Neural progenitor cell (in vitro differentiated cells): ENCODE results near the gene LTB4R.

Experiments
- EZH2 ChIP-seq: fragments of 200-600 bp; sonication (generic); IDR thresholded peaks from 2 replicates; pipeline ENCODE4 v1.6.1; 2017; ENCODE audit warnings: antibody characterized with exemption, mild to moderate bottlenecking, moderate library complexity
- EZH2phosphoT487 ChIP-seq: fragments of 200-600 bp; sonication (generic); IDR thresholded peaks from 2 replicates; pipeline ENCODE4 v1.6.1; 2017; ENCODE audit warnings: antibody characterized with exemption
- TF ChIP-seq, protein P1 (sequence below): fragments of 200-600 bp; sonication (generic); IDR thresholded peaks from 2 replicates; pipeline ENCODE4 v1.5.1; 2017; ENCODE audit warnings: antibody characterized with exemption, mild to moderate bottlenecking

DNA sequence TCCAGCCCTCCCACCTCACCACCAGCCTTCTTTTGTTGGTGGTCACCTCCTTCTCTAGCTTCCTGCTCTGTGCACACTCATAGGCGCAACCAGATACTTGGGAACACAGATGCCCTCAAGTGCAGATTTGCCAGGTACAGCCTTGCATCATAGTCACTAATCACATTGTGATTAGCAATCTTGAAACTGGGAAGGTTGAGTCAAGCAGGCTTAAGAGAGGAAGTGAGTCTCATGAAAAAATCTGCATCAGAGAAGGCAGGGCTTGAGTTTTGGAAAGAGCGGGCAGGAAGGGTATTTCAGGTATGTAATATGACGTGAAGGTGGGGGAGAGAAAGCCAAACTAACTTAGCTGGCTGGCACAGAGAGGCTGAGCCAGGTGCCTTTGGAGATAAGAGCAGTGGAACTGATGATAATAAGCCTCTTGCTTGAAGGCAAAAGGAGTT lies 37.2 kb upstream of the LTB4R start:
- TF ChIP-seq, protein P1, sequence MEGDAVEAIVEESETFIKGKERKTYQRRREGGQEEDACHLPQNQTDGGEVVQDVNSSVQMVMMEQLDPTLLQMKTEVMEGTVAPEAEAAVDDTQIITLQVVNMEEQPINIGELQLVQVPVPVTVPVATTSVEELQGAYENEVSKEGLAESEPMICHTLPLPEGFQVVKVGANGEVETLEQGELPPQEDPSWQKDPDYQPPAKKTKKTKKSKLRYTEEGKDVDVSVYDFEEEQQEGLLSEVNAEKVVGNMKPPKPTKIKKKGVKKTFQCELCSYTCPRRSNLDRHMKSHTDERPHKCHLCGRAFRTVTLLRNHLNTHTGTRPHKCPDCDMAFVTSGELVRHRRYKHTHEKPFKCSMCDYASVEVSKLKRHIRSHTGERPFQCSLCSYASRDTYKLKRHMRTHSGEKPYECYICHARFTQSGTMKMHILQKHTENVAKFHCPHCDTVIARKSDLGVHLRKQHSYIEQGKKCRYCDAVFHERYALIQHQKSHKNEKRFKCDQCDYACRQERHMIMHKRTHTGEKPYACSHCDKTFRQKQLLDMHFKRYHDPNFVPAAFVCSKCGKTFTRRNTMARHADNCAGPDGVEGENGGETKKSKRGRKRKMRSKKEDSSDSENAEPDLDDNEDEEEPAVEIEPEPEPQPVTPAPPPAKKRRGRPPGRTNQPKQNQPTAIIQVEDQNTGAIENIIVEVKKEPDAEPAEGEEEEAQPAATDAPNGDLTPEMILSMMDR, result no peak
- TF ChIP-seq EZH2 (no peak), EZH2phosphoT487 (no peak)
